ENCODE measurements around the gene RTN4.

Gene RTN4

GRCh38 chr2:54975598-54976492 is 74.4 kb downstream of the RTN4 start:
- FAIRE-seq (no peak), DNase-seq (ENCODE audit: insufficient read length, low spot score) (no peak)

- no peak for DNase-seq (ENCODE audit: insufficient read length, low spot score)
- FAIRE-seq: no peak
Measured at GRCh38 chr2:54975175-54975574, 75.1 kb downstream of the RTN4 start.

- FAIRE-seq (no peak), DNase-seq (ENCODE audit: insufficient read length, low spot score) (no peak)
Measured at GRCh38 chr2:54969940-54970338, 80.3 kb downstream of the RTN4 start.

- no peak for FAIRE-seq
- DNase-seq (ENCODE audit: insufficient read length, low spot score): no peak
Measured at GRCh38 chr2:54969295-54969939, 80.8 kb downstream of the RTN4 start.

- DNase-seq (ENCODE audit: insufficient read length, low spot score) (no peak), FAIRE-seq (no peak)
Measured at GRCh38 chr2:54968561-54969218, 81.6 kb downstream of the RTN4 start.

- DNase-seq (ENCODE audit: insufficient read length, low spot score) (no peak), FAIRE-seq (no peak)
Measured at GRCh38 chr2:54967759-54968365, 82.4 kb downstream of the RTN4 start.

GRCh38 chr2:54967269-54967668 is 83.0 kb downstream of the RTN4 start:
- no peak for DNase-seq (ENCODE audit: insufficient read length, low spot score)
- no peak for FAIRE-seq

- no peak for FAIRE-seq
- DNase-seq (ENCODE audit: insufficient read length, low spot score): no peak
Measured at GRCh38 chr2:54966837-54967236, 83.4 kb downstream of the RTN4 start.

- no peak for FAIRE-seq
Measured at GRCh38 chr2:54966165-54966832, 84.0 kb downstream of the RTN4 start.

GRCh38 chr2:54965425-54965824 is 84.8 kb downstream of the RTN4 start:
- DNase-seq (ENCODE audit: insufficient read length, low spot score) (no peak), FAIRE-seq (no peak)

More at GRCh38 chr2:54966165-54966832, 84.0 kb downstream of the RTN4 start:
- no peak for DNase-seq (ENCODE audit: insufficient read length, low spot score)

- DNase-seq (ENCODE audit: insufficient read length, low spot score) (no peak), FAIRE-seq (no peak)
Measured at GRCh38 chr2:54964816-54965215, 85.4 kb downstream of the RTN4 start.

- DNase-seq (ENCODE audit: insufficient read length, low spot score) (no peak), FAIRE-seq (no peak)
Measured at GRCh38 chr2:54964271-54964670, 86.0 kb downstream of the RTN4 start.

GRCh38 chr2:54963476-54963875 is 86.8 kb downstream of the RTN4 start:
- DNase-seq (ENCODE audit: insufficient read length, low spot score) (no peak), FAIRE-seq (no peak)

- FAIRE-seq (no peak), DNase-seq (ENCODE audit: insufficient read length, low spot score) (no peak)
Measured at GRCh38 chr2:54962935-54963440, 87.3 kb downstream of the RTN4 start.

GRCh38 chr2:54962511-54962910 is 87.7 kb downstream of the RTN4 start:
- no peak for FAIRE-seq
- no peak for DNase-seq (ENCODE audit: insufficient read length, low spot score)

GRCh38 chr2:54960164-54960563 is 90.1 kb downstream of the RTN4 start:
- no peak for DNase-seq (ENCODE audit: insufficient read length, low spot score)

GRCh38 chr2:54958717-54959371 is 91.4 kb downstream of the RTN4 start:
- DNase-seq (ENCODE audit: insufficient read length, low spot score) (no peak), FAIRE-seq (no peak)

More at GRCh38 chr2:54960164-54960563, 90.1 kb downstream of the RTN4 start:
- no peak for FAIRE-seq

- FAIRE-seq: no peak
- no peak for DNase-seq (ENCODE audit: insufficient read length, low spot score)
Measured at GRCh38 chr2:54957321-54957999, 92.8 kb downstream of the RTN4 start.

- DNase-seq (ENCODE audit: insufficient read length, low spot score) (no peak), FAIRE-seq (no peak)
Measured at GRCh38 chr2:54956111-54956627, 94.1 kb downstream of the RTN4 start.

Data from GM19239 (cell line).